Gastroesophageal sphincter (tissue), 3 donors: ENCODE data around the gene ARX.

ENCODE experiments used
- CTCF ChIP-seq, 4 experiments: fragments of 200-600 bp in 2 of 4; fragments of 450-650 bp in 2 of 4; sonication (generic) in 1 of 4; IDR thresholded peaks; one replicate each; pipeline ENCODE4 v1.5.1; 2017 to 2019; ENCODE audit warnings: antibody characterized with exemption in 4 of 4, mild to moderate bottlenecking in 2 of 4, moderate library complexity in 2 of 4
- EP300 ChIP-seq: sonication (generic); formaldehyde crosslinking; IDR thresholded peaks from one replicate; pipeline ENCODE4 v1.6.1; 2017; ENCODE audit warnings: antibody characterized with exemption, mild to moderate bottlenecking
- POLR2A ChIP-seq, 2 donors: fragments of 450-650 bp; IDR thresholded peaks; one replicate each; pipeline ENCODE4 v1.6.1; 2017; ENCODE audit warnings: antibody characterized with exemption in 2 of 2, mild to moderate bottlenecking in 2 of 2, moderate library complexity in 1 of 2
- POLR2AphosphoS5 ChIP-seq: sonication (generic); formaldehyde crosslinking; IDR thresholded peaks from one replicate; pipeline ENCODE4 v1.6.1; 2017; ENCODE audit warnings: antibody characterized with exemption

GRCh38 chrX:25016938-25017598 lies 1.3 kb upstream of the ARX start:
- TF ChIP-seq POLR2A (IDR thresholded peaks at IDR 0.05): no peak
- no peak for TF ChIP-seq POLR2AphosphoS5
- TF ChIP-seq CTCF (IDR thresholded peaks at IDR 0.05): no peak
- no peak for TF ChIP-seq EP300
